HFFc6 (cell line): ENCODE data around the gene TRDN. TPM values are rescaled to one million over a fixed set of nuclear protein-coding genes. Genes with fewer than 3 reads are reported as not detected.
"Not testable (repeated sequence)": the region's sequence is repeated elsewhere in the genome, so short reads cannot be mapped to it uniquely, and the experiment has no call there.

Experiments
- DNase-seq: peaks from one replicate; pipeline ENCODE4 v3.0.0-alpha.2; 2018
- H3K27ac Mint-ChIP-seq: 2 replicates; pipeline ENCODE4 v1.8.0; 2020; ENCODE audit warnings: mild to moderate bottlenecking, mixed read lengths
- H3K27me3 Mint-ChIP-seq: 2 replicates; pipeline ENCODE4 v1.8.0; 2021; ENCODE audit warnings: mild to moderate bottlenecking, moderate library complexity, mixed read lengths; ENCODE audit not compliant: insufficient read depth
- H3K36me3 Mint-ChIP-seq: 2 replicates; pipeline ENCODE4 v1.8.0; 2021; ENCODE audit warnings: low read depth, mixed read lengths
- H3K4me1 Mint-ChIP-seq: 2 replicates; pipeline ENCODE4 v1.8.0; 2020; ENCODE audit warnings: low read depth, mixed read lengths
- H3K4me3 Mint-ChIP-seq: 2 replicates; pipeline ENCODE4 v1.8.0; 2020; ENCODE audit warnings: mild to moderate bottlenecking, moderate library complexity, mixed read lengths
- H3K9me3 Mint-ChIP-seq: 2 replicates; pipeline ENCODE4 v1.8.0; 2020; ENCODE audit warnings: mild to moderate bottlenecking, mixed read lengths
- total RNA-seq, 6 experiments: library from RNA; stranded (reverse); fragmentation: NEBNext Ultra II Directional; extraction: Animal tissue kit (Norgen Biotek cat#: 25700); gene quantifications; 2 replicates in 1 of 6; 3 replicates in 5 of 6; pipeline ENCODE4 v1.2.3, GENCODE V29; 2021
- TF ChIP-seq, protein P1 (sequence below): fragments of 200-600 bp; sonication (generic); IDR thresholded peaks from 2 replicates; pipeline ENCODE4 v1.5.0; 2021; ENCODE audit warnings: antibody characterized with exemption, mild to moderate bottlenecking

Gene TRDN
- total RNA-seq, 6 experiments from 2014 or later: not detected

DNA sequence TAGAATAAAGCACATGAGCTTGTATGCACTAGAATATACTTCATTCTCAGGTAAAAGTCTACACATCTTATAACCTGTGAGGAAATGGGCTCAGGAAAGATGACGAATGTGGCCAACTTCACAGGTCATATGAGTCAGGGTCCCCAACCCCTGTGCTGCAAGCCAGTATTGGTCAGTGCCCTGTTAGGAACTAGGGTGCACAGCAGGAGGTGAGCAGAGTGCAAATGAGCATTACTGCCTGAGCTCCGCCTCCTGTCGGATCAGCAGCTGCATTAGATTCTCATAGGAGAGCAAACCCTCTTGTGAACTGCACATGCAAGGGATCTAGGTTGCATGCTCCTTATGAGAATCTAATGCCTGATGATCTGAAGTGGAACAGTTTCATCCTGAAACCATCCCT, 182.3 kb downstream of the TRDN start:
- H3K27ac Mint-ChIP-seq: no peak overlapping the region
- TF ChIP-seq, protein P1, sequence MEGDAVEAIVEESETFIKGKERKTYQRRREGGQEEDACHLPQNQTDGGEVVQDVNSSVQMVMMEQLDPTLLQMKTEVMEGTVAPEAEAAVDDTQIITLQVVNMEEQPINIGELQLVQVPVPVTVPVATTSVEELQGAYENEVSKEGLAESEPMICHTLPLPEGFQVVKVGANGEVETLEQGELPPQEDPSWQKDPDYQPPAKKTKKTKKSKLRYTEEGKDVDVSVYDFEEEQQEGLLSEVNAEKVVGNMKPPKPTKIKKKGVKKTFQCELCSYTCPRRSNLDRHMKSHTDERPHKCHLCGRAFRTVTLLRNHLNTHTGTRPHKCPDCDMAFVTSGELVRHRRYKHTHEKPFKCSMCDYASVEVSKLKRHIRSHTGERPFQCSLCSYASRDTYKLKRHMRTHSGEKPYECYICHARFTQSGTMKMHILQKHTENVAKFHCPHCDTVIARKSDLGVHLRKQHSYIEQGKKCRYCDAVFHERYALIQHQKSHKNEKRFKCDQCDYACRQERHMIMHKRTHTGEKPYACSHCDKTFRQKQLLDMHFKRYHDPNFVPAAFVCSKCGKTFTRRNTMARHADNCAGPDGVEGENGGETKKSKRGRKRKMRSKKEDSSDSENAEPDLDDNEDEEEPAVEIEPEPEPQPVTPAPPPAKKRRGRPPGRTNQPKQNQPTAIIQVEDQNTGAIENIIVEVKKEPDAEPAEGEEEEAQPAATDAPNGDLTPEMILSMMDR: no peak
- no peaks in the 10 kb centered on the region for H3K4me1 Mint-ChIP-seq
- peaks cover 57% of the 10 kb centered on the region for H3K9me3 Mint-ChIP-seq
- no peaks in the 10 kb centered on the region for H3K36me3 Mint-ChIP-seq
- no peak overlapping the region for H3K4me3 Mint-ChIP-seq
- no peaks in the 10 kb centered on the region for H3K27me3 Mint-ChIP-seq
- no peak for DNase-seq

DNA sequence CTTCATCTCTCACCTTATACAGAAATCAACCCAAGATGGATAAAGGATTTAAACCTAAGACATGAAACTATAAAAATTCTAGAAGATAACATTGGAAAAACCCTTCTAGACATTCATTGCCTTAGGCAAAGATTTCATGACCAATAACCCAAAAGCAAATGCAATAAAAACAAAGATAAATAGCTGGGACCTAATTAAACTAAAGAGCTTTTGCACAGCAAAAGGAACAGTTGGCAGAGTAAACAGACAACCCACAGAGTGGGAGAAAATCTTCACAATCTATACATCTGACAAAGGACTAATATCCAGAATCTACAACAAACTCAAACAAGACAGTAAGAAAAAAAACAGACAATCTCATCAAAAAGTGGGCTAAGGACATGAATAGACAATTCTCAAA, 183.7 kb downstream of the TRDN start:
- DNase-seq, H3K27ac Mint-ChIP-seq, H3K4me1 Mint-ChIP-seq, H3K36me3 Mint-ChIP-seq, H3K4me3 Mint-ChIP-seq, H3K27me3 Mint-ChIP-seq: not testable (repeated sequence)
- H3K9me3 Mint-ChIP-seq: peaks cover 56% of the 10 kb centered on the region

DNA sequence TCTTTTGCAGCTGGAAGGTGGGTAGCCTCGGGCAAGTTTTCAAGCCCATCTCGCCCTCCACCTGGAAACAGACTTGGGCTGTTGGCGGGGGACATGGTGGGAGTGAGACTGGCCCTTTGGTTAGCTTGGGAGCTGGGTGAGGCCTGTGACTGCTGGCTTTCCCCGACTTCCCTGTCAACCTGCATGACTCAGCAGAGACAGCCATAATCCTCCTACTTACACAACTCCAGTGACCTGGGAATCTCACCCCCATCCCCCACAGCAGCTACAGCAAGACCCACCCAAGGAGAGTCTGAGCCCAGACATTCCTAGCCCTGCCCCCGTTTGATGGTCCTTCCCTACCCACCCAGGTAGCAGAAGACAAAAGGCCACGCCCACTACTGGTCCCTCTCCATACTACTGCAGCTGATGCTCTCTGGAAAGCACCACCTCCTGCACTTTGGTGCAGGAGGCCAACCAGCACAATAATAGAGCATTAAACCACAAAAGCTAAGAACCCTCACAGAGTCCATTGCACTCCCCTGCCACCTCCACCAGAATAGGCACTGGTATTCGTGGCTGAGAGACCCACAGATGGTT, 188.4 kb downstream of the TRDN start:
- H3K27ac Mint-ChIP-seq: no peak overlapping the region
- no peak for DNase-seq
- no peaks in the 10 kb centered on the region for H3K4me1 Mint-ChIP-seq
- H3K4me3 Mint-ChIP-seq: no peak overlapping the region
- peaks cover 60% of the 10 kb centered on the region for H3K9me3 Mint-ChIP-seq
- no peaks in the 10 kb centered on the region for H3K36me3 Mint-ChIP-seq
- H3K27me3 Mint-ChIP-seq: no peaks in the 10 kb centered on the region
- TF ChIP-seq, protein P1: no peak

DNA sequence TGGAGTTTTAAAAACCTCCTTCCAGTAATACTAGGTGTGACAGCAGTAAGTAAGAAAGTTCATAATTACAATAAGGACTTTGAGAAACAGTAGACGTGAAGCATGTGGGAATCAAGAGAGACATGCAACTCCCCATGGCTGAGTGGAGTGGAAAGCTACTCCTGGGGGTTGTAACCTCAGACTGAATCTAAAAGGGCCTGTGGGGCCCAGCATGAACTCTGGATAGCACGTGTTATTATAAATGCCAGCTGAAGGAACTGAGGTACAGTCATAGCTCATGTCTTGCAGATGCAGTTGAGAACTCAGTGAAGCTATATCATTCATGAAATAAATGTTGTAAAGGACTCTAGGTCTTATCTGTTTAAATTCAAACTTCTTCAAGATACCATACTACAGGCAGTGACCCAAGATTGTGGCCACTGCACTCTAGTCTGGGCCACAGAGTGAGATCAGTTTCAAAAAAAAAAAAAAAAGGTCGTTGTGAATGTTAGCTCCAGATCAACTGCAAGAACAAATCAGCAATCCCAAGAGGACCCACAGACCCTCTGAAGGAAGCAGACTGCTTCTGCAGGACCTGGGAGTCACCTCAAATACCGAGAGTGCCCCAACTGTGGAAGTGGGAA, 189.3 kb downstream of the TRDN start:
- no peaks in the 10 kb centered on the region for H3K36me3 Mint-ChIP-seq
- no peak overlapping the region for H3K27ac Mint-ChIP-seq
- peaks cover 51% of the 10 kb centered on the region for H3K9me3 Mint-ChIP-seq
- DNase-seq: no peak
- H3K4me1 Mint-ChIP-seq: no peaks in the 10 kb centered on the region
- TF ChIP-seq, protein P1: no peak
- H3K27me3 Mint-ChIP-seq: no peaks in the 10 kb centered on the region
- no peak overlapping the region for H3K4me3 Mint-ChIP-seq

- H3K27me3 Mint-ChIP-seq: no peaks in the 10 kb centered on the region
- no peak overlapping the region for H3K27ac Mint-ChIP-seq
- peaks cover 34% of the 10 kb centered on the region for H3K9me3 Mint-ChIP-seq
- H3K4me1 Mint-ChIP-seq: no peaks in the 10 kb centered on the region
- TF ChIP-seq, protein P1: no peak
- H3K4me3 Mint-ChIP-seq: no peak overlapping the region
- no peaks in the 10 kb centered on the region for H3K36me3 Mint-ChIP-seq
- no peak for DNase-seq
These were observed 197.4 kb downstream of the TRDN start for GRCh38 chr6:123439371-123439770.

- no peaks in the 10 kb centered on the region for H3K4me1 Mint-ChIP-seq
- no peak for DNase-seq
- TF ChIP-seq, protein P1: no peak
- no peaks in the 10 kb centered on the region for H3K27me3 Mint-ChIP-seq
- H3K4me3 Mint-ChIP-seq: no peak overlapping the region
- no peak overlapping the region for H3K27ac Mint-ChIP-seq
- H3K36me3 Mint-ChIP-seq: no peaks in the 10 kb centered on the region
- H3K9me3 Mint-ChIP-seq: peaks cover 20% of the 10 kb centered on the region
These were observed 202.6 kb downstream of the TRDN start for GRCh38 chr6:123434186-123434585.
